HG02938 (cell line): Measurements from ENCODE around the gene SSBP4.

ENCODE experiments used
- ATAC-seq: cut with Tn5 transposase; IDR thresholded peaks from one replicate; pipeline ENCODE4 v1.9.1; 2021; ENCODE audit warnings: mild to moderate bottlenecking, moderate library complexity; ENCODE audit not compliant: unreplicated experiment

Gene SSBP4

DNA sequence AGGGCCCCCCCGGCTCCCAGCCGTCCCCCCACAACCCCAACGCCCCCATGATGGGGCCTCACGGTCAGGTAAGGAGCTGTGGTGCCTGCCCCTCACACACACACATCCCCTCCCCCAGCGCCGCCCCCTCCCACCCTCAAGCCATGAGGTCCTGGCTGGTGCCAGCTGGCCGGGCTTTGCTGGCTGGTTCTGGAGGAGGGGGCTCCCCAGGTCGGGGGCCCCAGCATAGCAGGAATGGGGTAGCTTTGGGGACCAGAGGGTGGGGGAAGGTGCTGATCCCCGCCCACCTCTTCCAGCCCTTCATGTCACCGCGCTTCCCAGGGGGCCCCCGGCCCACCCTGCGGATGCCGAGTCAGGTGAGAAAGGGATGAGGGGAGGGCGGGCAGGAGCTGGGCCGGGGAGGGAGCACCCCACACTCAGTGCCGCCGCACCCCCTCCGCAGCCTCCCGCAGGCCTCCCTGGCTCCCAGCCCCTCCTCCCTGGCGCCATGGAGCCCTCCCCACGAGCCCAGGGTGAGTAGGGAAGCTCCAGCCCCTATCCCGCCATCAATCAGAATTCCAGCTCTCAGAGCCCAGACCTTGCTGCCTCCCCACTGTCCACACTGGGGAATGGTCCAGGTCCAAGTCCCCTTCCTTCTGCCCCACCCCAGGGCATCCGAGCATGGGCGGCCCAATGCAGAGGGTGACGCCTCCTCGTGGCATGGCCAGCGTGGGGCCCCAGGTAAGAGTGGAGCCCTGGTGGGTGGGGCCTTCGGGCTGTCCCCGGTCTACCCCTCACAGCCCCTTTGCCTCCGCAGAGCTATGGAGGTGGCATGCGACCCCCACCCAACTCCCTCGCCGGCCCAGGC, 12.4 kb downstream of the SSBP4 start:
- ATAC-seq: no peak

DNA sequence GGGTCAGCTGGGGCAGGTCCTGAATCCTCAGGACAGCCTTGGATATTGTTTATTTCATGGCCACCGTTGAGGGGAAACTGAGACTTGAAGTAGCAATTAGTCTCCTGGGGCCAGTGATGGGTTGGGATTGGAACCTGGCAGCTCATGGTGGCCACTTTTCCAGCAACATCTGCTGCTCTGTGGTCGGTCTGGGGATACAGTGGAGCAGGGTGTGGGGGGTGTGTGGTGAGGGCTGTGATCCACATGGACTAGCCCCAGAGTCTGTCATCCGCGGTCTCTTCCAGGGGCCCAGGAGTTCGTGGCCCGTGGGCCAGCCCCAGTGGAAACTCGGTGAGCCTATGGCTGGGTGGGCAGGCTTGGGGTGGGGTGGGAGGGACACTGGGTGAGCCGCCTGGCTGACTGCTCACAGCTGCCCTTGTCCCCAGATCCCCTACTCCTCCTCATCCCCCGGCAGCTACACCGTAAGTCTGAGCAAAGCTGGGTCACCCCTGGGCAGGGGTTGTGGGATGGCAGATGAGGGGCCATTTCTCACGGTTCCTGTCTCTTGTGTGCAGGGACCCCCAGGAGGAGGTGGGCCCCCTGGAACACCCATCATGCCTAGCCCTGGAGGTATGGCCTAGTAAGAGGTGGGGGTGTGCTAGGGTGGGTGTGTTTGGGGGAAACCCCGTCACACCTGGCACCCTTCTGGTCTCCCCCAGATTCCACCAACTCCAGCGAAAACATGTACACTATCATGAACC, 13.2 kb downstream of the SSBP4 start:
- ATAC-seq: no peak

GRCh38 chr19:18433015-18433691, 14.0 kb downstream of the SSBP4 start:
- no peak for ATAC-seq

DNA sequence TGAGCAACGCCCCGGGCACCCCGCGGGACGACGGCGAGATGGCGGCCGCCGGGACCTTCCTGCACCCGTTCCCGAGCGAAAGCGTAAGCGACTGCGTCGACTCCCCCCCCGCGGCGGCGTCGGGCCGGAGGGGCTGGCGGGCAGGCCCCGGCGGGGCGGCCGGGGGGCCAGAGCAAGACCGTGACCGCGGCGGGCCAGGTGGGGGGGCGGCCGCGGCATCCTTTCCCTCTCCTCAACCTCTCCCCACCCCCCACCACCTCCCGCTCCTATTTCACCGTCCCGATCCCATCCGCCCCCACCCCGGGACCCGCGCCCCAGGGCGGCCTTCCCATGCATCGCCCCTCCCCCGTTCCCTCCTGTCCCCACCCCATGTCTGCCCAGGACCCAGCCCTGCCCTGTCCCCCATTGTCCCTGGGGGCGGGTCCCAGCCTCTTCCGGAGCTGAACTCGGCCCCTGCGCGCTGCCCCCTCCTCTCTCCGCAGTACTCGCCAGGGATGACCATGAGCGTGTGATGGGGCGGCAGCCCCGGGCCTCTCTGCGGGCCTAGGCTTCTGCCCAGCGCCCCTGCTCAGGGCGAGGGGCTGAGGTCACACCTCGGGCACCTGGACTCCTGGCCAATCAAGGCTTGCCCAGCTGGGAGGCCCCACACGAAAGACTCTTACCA, 14.7 kb downstream of the SSBP4 start:
- ATAC-seq: no peak

DNA sequence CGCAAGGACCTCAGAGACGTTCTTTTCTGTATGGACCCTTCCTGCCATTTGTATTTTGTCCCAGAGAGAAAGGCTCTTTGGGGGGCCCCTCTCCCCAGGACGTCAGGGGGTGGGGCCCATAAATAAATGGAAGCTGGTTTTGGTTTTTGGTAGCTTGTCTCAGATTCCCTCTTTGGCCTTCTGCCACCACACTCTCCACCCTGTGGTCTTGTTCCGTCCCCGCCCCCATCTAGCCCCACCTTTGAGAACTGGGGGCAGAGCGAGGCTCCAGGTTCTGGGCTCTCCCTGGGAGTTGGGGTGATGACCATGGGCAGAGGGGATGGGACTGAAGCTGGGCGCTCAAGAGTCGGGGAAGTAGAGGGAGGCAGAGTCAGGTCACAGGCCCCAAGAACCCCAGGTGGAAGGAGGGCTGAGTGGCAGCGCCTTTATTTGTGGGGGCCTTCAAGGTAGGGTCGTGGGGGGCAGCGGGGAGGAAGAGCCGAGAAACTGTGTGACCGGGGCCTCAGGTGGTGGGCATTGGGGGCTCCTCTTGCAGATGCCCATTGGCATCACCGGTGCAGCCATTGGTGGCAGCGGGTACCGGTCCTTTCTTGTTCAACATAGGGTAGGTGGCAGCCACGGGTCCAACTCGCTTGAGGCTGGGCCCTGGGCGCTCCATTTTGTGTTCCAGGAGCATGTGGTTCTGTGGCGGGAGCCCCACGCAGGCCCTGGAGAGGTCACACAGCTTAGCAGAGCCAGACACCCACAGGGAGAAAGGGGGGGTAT, 15.4 kb downstream of the SSBP4 start:
- ATAC-seq: no peak

GRCh38 chr19:18435178-18435841, 16.1 kb downstream of the SSBP4 start:
- no peak for ATAC-seq

DNA sequence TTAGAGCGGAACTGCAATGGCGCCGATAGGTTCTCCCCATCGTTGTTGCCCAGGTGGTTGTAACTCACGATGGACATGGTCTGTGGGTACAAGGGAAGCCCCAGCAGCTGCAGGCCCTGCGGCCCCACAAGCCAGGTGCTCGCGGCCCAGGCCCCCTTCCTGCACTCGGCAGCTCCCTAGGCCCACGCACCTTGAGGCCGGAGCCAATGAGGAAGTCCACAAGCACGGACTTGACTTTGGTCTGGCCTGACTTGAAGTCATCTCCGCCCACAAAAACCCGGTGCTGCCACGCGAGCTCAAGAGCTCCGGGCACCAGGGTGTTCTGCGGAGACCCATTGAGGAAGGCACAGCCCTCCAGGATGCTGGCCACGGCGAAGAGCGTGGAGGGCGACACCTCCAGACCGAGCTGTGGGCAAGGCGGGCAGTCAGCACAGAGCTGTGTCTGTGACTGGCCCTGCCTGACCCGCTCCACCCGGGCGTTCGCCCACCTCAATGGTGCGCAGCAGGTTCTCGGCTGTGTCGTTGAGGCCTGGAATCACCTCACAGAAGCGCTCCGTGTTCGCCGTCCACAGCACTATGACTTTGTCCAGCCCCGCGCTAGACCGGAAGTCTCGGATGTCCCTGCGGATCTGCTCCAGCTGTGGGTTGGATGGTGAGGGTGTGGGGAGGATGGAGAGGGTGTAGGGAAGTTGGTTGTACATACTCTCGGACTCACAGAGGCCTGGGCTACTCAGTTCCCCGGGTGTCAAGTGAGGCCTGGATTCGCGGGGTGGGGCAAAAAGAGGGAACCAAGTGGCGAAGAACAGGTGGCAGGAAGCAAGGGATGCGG, 16.9 kb downstream of the SSBP4 start:
- no peak for ATAC-seq

DNA sequence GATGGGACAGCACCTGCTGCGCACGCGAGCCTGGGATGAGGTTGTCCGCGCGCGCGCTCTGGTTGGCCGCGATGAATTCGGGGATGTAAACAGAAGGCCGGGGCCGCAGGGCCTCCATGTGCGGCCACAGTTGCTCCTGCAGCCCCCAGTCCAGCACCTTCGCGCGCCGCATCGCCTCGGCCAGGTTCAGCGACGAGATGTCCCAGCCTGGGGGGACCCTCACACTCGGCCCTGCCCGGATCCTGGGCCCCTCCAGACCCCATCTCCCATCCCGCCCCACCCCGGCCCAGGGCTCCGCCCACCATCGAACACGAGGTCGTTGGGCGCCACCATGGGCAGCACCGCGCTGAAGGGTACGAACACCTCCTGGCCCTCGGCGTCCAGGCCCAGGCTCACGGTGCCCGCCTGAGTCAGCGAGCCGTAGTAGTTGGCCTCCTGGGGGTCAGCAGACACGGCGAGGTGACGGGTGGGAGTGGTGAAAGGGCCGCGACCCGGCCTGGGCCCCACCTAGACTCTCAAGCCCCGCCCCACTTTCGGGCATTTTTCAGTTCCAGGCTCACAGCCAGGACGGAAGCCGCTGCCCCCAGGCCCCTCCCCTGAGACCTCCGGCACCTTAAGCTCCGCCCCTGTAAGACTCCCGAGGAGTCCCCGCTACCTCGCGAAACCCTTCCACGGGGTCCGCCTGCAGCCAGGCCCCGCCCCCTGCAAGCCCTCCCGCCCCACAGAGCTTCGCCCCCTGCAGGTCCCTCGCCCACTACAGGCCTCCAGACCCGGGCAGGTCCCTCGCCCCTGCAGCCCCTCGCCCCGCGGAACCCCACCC, 17.7 kb downstream of the SSBP4 start:
- peak; percentile 52 for ATAC-seq

DNA sequence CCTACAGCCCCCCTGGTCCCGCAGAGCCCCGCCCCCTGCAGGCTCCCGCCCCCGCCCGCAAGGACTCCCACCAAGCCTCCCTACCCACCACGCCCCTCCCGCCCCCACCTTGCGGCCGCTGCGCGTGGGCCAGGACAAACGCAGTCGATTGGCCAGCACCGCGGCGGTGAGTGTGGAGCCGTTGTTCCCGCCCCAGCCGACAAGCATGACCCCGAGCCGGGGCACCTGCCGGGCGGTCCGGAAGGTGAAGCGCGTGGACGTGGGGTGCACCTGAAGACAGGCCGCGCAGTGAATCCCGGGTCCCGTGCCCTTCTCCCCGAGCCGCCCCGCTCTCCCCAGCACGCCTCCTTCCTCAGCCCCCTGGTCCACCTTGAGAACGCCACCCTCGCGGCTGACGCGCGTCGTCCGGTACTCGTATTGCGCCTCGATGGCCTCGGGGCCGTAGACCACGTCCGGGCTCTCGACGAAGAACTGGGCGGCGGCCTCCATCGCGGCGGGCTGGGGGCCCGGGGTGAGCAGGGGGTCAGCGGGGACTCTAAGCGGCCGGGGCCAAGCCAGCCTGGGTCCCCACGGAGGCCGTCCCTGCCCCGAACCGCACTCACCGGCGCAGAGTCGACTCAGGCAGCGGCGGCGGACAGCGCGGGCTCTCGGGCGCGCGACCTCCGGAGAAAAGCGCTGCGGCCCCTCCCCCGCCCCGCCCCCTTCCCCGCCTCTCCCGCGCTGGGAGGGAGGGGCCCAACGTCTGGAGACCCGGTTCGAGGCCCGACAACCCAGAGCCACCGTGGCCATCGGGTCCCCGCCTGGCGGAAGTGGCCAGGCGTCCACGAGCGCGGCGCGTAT, 18.5 kb downstream of the SSBP4 start, which contains the start of gene ISYNA1:
TSS of gene ISYNA1 (minus strand) at position 643 of the 840 bp plus-strand sequence. CDS start at position 489, 154 bp downstream.
- ATAC-seq: peak; percentile 9

- ATAC-seq: no peak
Observed at GRCh38 chr19:18438331-18439024, 19.3 kb downstream of the SSBP4 start.

- no peak for ATAC-seq
Observed at GRCh38 chr19:18439025-18439909, 20.1 kb downstream of the SSBP4 start.

GRCh38 chr19:18439910-18440237, 20.7 kb downstream of the SSBP4 start:
- no peak for ATAC-seq

DNA sequence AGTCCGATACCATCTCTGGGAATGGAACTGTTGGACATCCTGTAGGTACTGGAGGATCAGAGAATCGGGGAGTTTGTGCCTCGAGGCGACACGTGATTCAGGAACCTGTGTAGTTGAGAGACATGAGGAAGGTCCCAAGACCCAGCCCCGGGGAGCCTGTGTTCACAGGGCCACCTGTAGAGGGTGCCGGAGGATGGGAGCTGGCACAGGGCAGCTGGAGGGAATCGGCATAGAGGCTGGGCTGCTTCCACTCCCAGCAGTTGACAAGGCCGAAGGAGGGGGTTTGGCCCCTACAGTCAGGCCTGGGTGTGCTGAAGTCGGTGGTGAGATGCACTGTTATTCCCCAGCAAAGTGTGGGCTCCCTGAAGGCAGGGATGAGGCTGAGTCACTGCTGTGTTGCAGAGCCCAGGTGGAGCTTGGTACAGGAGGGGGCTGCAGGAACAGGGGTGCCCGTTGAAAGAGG, 21.2 kb downstream of the SSBP4 start:
- ATAC-seq: no peak

DNA sequence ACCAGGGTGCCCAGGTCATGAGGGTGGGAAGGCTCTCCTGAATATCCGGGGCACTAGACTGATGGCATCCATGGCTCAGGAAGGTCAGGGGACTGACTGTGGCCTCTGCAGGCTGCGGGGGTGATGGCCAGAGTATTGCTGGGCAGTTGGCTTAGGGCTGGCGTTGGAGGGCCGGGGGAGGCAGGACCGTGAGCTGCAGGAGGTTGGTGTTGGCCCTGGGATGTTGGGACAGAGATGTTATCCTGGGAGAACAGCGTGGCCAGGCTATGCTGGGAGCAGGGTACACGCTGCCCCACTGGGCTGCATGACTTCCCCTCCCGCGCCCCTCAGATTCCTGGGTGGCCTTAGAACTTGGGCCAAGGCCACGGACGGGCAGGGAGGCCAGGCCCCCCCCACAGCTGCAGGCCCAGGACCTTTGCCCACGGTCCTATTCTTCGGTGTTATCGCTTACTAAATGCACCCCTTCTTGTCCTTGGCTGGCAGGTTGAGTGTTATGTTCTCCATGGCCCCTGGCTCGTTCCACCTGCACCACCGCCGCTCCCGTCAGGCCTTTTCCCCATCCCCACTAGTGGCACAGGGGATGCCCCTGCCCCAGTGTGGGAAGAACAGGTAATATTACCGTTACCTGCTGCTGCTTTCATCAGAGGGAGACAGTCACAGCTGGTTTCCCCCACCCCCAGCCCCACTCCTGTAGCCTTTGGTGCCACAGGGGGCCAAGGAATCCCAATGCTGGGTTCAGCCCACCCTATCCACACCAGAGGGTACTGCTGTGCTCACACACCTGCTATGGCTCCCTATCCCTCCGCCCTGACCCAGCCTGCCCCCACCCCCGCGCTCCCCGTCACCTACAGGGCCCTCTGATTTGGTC, 22.0 kb downstream of the SSBP4 start:
- no peak for ATAC-seq
